GM23248 (cell line): ENCODE data around the gene DYNC1H1.

Source experiments
- EZH2 ChIP-seq: fragments of 200-600 bp; sonication (generic); IDR thresholded peaks from 2 replicates; pipeline ENCODE4 v1.6.1; 2018; ENCODE audit warnings: antibody characterized with exemption, mild to moderate bottlenecking; ENCODE audit not compliant: insufficient read depth, poor library complexity, severe bottlenecking
- EZH2phosphoT487 ChIP-seq: fragments of 200-600 bp; sonication (generic); IDR thresholded peaks from 2 replicates; pipeline ENCODE4 v1.6.1; 2018; ENCODE audit warnings: antibody characterized with exemption, moderate library complexity, mild to moderate bottlenecking, low read depth; ENCODE audit not compliant: insufficient read depth

DNA sequence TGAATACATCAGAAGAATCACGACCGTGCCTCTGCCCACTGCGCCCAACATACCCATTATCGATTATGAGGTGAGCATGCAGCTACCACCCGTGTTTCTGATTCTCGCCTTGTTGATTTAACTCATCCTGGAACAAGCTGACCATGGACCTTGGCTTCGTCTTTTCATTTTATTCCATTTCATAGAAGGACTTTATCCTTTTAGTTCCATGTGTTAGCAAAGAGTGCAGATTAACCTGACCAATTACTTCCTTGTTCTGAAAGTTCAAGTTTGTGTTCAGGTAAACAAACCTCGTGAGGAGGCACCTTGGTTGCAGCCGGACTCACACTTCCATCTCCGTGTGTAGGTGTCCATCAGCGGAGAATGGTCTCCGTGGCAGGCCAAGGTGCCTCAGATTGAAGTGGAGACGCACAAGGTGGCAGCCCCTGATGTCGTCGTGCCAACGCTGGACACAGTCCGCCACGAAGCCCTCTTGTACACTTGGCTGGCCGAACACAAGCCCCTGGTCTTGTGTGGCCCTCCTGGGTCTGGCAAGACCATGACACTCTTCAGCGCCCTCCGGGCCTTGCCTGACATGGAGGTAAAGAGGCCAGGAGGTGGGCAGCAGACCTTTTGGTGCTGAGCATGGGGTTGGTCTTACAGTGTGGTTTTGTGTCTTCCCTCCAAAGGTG lies 52.2 kb downstream of the DYNC1H1 start:
- TF ChIP-seq EZH2 (no peak), EZH2phosphoT487 (no peak)
